CD4-positive, alpha-beta T cell (primary cell): Measurements from ENCODE around the gene MTX2. TPM values are rescaled to one million over a fixed set of nuclear protein-coding genes. Genes with fewer than 3 reads are reported as not detected.

Experiments
- ATAC-seq: fragments of 200-7000 bp; cut with Tn5 transposase; one replicate; pipeline ENCODE4 v1.10.0; 2022; ENCODE audit warnings: mild to moderate bottlenecking; ENCODE audit not compliant: poor library complexity
- CTCF ChIA-PET: fragments of 350-600 bp; sonication (Branson Sonifier 250); formaldehyde crosslinking; loops from one replicate; lab custom pipeline; 2021; ENCODE audit warnings: antibody characterized with exemption, inconsistent platforms; lab: Charles Lee
- POLR2A ChIA-PET: fragments of 350-600 bp; sonication (Branson Sonifier 250); formaldehyde crosslinking; loops from one replicate; lab custom pipeline; 2021; ENCODE audit warnings: antibody characterized with exemption, inconsistent platforms; lab: Charles Lee
- DNase-seq, 14 experiments: peaks; one replicate each; pipeline ENCODE4 v3.0.0-alpha.2; 2013 to 2020; ENCODE audit warnings: mixed read lengths in 2 of 14
- H3K27ac ChIP-seq, 2 donors: one replicate each; pipeline versions ENCODE4 v1.5.1 to v1.7.0; 2013; ENCODE audit warnings: low read length in 2 of 2, low read depth in 1 of 2, mild to moderate bottlenecking in 1 of 2
- H3K27me3 ChIP-seq, 2 experiments: 1 replicate in 1 of 2; 2 replicates in 1 of 2; pipeline versions ENCODE4 v1.6.1 to v1.7.0; 2013; ENCODE audit warnings: low read length in 2 of 2, control low read depth in 1 of 2, mild to moderate bottlenecking in 1 of 2, moderate library complexity in 1 of 2; ENCODE audit not compliant: insufficient read depth in 2 of 2, control insufficient read depth in 1 of 2
- H3K36me3 ChIP-seq: one replicate; pipeline ENCODE4 v1.6.1; 2013; ENCODE audit warnings: low read length, control low read depth; ENCODE audit not compliant: insufficient read depth
- H3K4me1 ChIP-seq: one replicate; pipeline ENCODE4 v1.6.1; 2013; ENCODE audit warnings: low read length, control low read depth; ENCODE audit not compliant: insufficient read depth
- H3K4me3 ChIP-seq: one replicate; pipeline ENCODE4 v1.5.1; 2013; ENCODE audit warnings: mild to moderate bottlenecking, low read length, moderate library complexity
- H3K9me3 ChIP-seq, 2 experiments: 1 replicate in 1 of 2; 2 replicates in 1 of 2; pipeline versions ENCODE4 v1.6.1 to v1.7.0; 2013; ENCODE audit warnings: low read length in 2 of 2, mild to moderate bottlenecking in 2 of 2, control low read depth in 1 of 2, moderate library complexity in 1 of 2; ENCODE audit not compliant: control insufficient read depth in 1 of 2, insufficient read depth in 1 of 2
- H3K27ac Mint-ChIP-seq: one replicate; pipeline ENCODE4 v1.8.0; 2020; ENCODE audit warnings: mixed read lengths
- H3K27me3 Mint-ChIP-seq: one replicate; pipeline ENCODE4 v1.8.0; 2021; ENCODE audit warnings: mixed read lengths
- H3K36me3 Mint-ChIP-seq: one replicate; pipeline ENCODE4 v1.8.0; 2021; ENCODE audit warnings: low read depth, mixed read lengths
- H3K4me1 Mint-ChIP-seq: one replicate; pipeline ENCODE4 v1.8.0; 2021; ENCODE audit warnings: low read depth, mixed read lengths
- H3K4me3 Mint-ChIP-seq: one replicate; pipeline ENCODE4 v1.8.0; 2020; ENCODE audit warnings: mild to moderate bottlenecking, mixed read lengths
- H3K9me3 Mint-ChIP-seq: one replicate; pipeline ENCODE4 v1.8.0; 2020; ENCODE audit warnings: mixed read lengths
- CTCF ChIP-seq: fragments of 200-600 bp; IDR thresholded peaks from one replicate; pipeline ENCODE4 v1.8.0; 2022; ENCODE audit warnings: antibody characterized with exemption, mild to moderate bottlenecking
- intact Hi-C, 2 experiments: fragments of 100-400 bp; cut with DNase I in 1 of 2; cut with micrococcal nuclease in 1 of 2; formaldehyde crosslinking; loops; one replicate each; pipeline versions ENCODE4 v1.15.1 to v1.9.0; 2023 to 2025; cut with DNase I, micrococcal nuclease
- total RNA-seq, 174 experiments: library from RNA in 2 of 174; stranded (reverse) in 2 of 174; gene quantifications; one replicate each; pipeline ENCODE4 v1.2.3 and lab custom pipeline; 2021 to 2026

Gene MTX2
- total RNA-seq, 2 experiments from 2014 or later, result 5.0 to 5.2 TPM

GRCh38 chr2:176385838-176386237 is 116.6 kb downstream of the MTX2 start:
- no peak overlapping the region for H3K4me3 Mint-ChIP-seq
- H3K27ac Mint-ChIP-seq, result no peak overlapping the region
- peaks cover 0 to 8% of the 10 kb centered on the region in 2 experiments for H3K27me3 ChIP-seq
- no peaks in the 10 kb centered on the region for H3K36me3 ChIP-seq
- H3K4me1 ChIP-seq, result no peaks in the 10 kb centered on the region
- ATAC-seq (no peak), DNase-seq (no peak)
- intact Hi-C loops, result no loop called here
- CTCF ChIA-PET, result no interaction called here
- H3K27me3 Mint-ChIP-seq, result peaks cover 65% of the 10 kb centered on the region
- no peaks in the 10 kb centered on the region for H3K9me3 Mint-ChIP-seq
- H3K4me1 Mint-ChIP-seq, result no peaks in the 10 kb centered on the region
- POLR2A ChIA-PET, result no interaction called here
- H3K36me3 Mint-ChIP-seq, result no peaks in the 10 kb centered on the region
- H3K4me3 ChIP-seq, result no peak overlapping the region
- H3K27ac ChIP-seq, result no peak overlapping the region
- no peaks in the 10 kb centered on the region for H3K9me3 ChIP-seq
- TF ChIP-seq CTCF, result no peak

Other genes with a start within 250 kb of the MTX2 start
- gene EVX2, start 185.5 kb upstream of the MTX2 start, total RNA-seq, result not detected
- not detected for gene HOXD13, start 176.7 kb upstream of the MTX2 start, total RNA-seq
- not detected for gene HOXD12, start 169.6 kb upstream of the MTX2 start, total RNA-seq
- gene HOXD11, start 162.2 kb upstream of the MTX2 start, total RNA-seq, result not detected
- not detected for gene HOXD10, start 152.7 kb upstream of the MTX2 start, total RNA-seq
- gene HOXD9, start 146.7 kb upstream of the MTX2 start, total RNA-seq, result not detected
- not detected for gene HOXD8, start 139.7 kb upstream of the MTX2 start, total RNA-seq
- not detected for gene HOXD4, start 117.9 kb upstream of the MTX2 start, total RNA-seq
- not detected for gene HOXD3, start 112.1 kb upstream of the MTX2 start, total RNA-seq
- not detected for gene HOXD1, start 80.8 kb upstream of the MTX2 start, total RNA-seq